ENCODE data around the gene NOL8.

NOL8 gene

GRCh38 chr9:92312887-92313623, 12.1 kb downstream of the NOL8 start:
- DNase-seq (ENCODE audit: low spot score) = no peak

GRCh38 chr9:92310562-92310961, 14.6 kb downstream of the NOL8 start:
- DNase-seq (ENCODE audit: low spot score) = no peak

- no peak for DNase-seq (ENCODE audit: low spot score)
These were observed 16.3 kb downstream of the NOL8 start for GRCh38 chr9:92308893-92309292.

- no peak for DNase-seq (ENCODE audit: low spot score)
These were observed 24.2 kb downstream of the NOL8 start for GRCh38 chr9:92300936-92301335.

- no peak for DNase-seq (ENCODE audit: low spot score)
These were observed 26.0 kb downstream of the NOL8 start for GRCh38 chr9:92299116-92299515.

- DNase-seq (ENCODE audit: low spot score) = no peak
These were observed 27.1 kb downstream of the NOL8 start for GRCh38 chr9:92298036-92298435.

GRCh38 chr9:92297611-92298010, 27.5 kb downstream of the NOL8 start:
- no peak for DNase-seq (ENCODE audit: low spot score)

GRCh38 chr9:92295827-92296258, 29.3 kb downstream of the NOL8 start:
- peak; percentile 43 for DNase-seq (ENCODE audit: low spot score)

GRCh38 chr9:92295240-92295790, 29.8 kb downstream of the NOL8 start:
- no peak for DNase-seq (ENCODE audit: low spot score)

- DNase-seq (ENCODE audit: low spot score) = peak; percentile 83
These were observed 30.9 kb downstream of the NOL8 start for GRCh38 chr9:92294297-92294676.

- DNase-seq (ENCODE audit: low spot score) = peak; percentile 99
These were observed 31.5 kb downstream of the NOL8 start, which contains the start of gene IARS1 for GRCh38 chr9:92293452-92294296. IARS1 (minus strand) TSS chr9:92293697; CDS start chr9:92289419, 4,278 bp downstream.

- no peak for DNase-seq (ENCODE audit: low spot score)
These were observed 32.1 kb downstream of the NOL8 start for GRCh38 chr9:92293075-92293354.

- peak; percentile 93 for DNase-seq (ENCODE audit: low spot score)
These were observed 32.6 kb downstream of the NOL8 start for GRCh38 chr9:92292338-92293074.

GRCh38 chr9:92291577-92291976, 33.6 kb downstream of the NOL8 start:
- DNase-seq (ENCODE audit: low spot score) = peak; percentile 36

GRCh38 chr9:92290785-92291429, 34.2 kb downstream of the NOL8 start:
- peak; percentile 18 for DNase-seq (ENCODE audit: low spot score)

- DNase-seq (ENCODE audit: low spot score) = peak; percentile 40
These were observed 35.3 kb downstream of the NOL8 start for GRCh38 chr9:92289708-92290390.

- no peak for DNase-seq (ENCODE audit: low spot score)
These were observed 45.8 kb downstream of the NOL8 start for GRCh38 chr9:92279302-92279701.

GRCh38 chr9:92278110-92278509, 47.0 kb downstream of the NOL8 start:
- DNase-seq (ENCODE audit: low spot score) = no peak

- no peak for DNase-seq (ENCODE audit: low spot score)
These were observed 48.7 kb downstream of the NOL8 start for GRCh38 chr9:92276331-92277032.

GRCh38 chr9:92275541-92275940, 49.6 kb downstream of the NOL8 start:
- DNase-seq (ENCODE audit: low spot score) = peak; percentile 46

- no peak for DNase-seq (ENCODE audit: low spot score)
These were observed 54.6 kb downstream of the NOL8 start for GRCh38 chr9:92270511-92270910.
